GM12865 (cell line): Measurements from ENCODE around the gene OTOP3.

Source experiments
- DNase-seq: peaks from one replicate; pipeline ENCODE4 v3.0.0; 2010; ENCODE audit warnings: low read depth
- H3K4me3 ChIP-seq: 2 replicates; pipeline ENCODE4 v1.5.1; 2011; ENCODE audit warnings: mild to moderate bottlenecking, low read depth, low read length, control low read depth
- TF ChIP-seq, protein P1 (sequence below): IDR thresholded peaks from 2 replicates; pipeline ENCODE4 v1.5.1; 2011; ENCODE audit warnings: low read length, control low read depth, low read depth, inconsistent platforms; ENCODE audit not compliant: insufficient read depth; ENCODE audit errors: missing control alignments

OTOP3 gene, protein sequence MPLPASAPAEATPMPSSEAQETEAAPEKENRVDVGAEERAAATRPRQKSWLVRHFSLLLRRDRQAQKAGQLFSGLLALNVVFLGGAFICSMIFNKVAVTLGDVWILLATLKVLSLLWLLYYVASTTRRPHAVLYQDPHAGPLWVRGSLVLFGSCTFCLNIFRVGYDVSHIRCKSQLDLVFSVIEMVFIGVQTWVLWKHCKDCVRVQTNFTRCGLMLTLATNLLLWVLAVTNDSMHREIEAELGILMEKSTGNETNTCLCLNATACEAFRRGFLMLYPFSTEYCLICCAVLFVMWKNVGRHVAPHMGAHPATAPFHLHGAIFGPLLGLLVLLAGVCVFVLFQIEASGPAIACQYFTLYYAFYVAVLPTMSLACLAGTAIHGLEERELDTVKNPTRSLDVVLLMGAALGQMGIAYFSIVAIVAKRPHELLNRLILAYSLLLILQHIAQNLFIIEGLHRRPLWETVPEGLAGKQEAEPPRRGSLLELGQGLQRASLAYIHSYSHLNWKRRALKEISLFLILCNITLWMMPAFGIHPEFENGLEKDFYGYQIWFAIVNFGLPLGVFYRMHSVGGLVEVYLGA

DNA sequence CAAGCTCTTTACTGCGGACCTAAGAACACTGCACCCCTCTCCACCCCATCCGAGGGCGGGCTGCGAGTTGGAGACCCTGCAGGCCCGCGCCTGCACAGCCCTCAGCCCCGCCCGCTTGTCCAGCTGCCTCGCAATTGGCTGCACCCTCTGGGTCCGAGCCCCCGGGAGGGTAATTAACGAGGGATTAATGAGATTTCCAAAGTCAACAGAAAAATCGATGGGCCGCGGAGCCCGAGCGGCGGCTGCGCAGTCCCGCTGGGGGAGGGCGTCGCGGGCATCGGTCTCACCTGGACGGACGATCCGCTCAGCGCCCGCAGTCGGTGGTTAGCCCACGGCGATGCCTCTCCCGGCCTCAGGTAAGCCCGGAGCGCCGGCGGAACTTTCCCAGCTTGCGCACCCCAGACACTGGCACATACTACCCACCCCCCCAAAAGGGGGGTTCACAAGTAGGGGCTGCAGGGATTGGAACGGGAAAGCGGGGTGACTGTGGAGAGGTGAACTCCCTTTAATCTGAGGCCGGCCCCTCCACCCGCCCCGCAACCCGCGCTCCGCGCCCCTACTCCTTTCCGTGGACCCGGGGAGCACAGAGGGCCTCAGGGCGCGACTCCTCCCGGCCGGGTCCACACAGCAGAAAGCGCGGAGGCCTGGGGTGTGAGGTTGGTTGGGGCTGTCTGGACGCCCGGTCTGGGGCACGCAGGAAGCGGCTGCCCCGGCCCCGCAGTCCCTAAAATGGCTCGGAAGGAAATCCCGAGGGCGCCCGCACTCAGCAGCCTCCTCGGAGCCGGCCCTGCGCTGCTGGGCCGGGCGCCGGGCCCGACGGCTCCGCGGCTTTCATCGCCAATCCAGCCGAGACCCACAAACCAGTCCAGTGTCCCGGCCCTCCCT is at the start of gene OTOP3:
Gene OTOP3 (plus strand): TSS at position 314 of the 885 bp plus-strand sequence. CDS start 24 bp downstream, at position 338.
- H3K4me3 ChIP-seq = no peak within 1 kb of the TSS
- TF ChIP-seq, protein P1, sequence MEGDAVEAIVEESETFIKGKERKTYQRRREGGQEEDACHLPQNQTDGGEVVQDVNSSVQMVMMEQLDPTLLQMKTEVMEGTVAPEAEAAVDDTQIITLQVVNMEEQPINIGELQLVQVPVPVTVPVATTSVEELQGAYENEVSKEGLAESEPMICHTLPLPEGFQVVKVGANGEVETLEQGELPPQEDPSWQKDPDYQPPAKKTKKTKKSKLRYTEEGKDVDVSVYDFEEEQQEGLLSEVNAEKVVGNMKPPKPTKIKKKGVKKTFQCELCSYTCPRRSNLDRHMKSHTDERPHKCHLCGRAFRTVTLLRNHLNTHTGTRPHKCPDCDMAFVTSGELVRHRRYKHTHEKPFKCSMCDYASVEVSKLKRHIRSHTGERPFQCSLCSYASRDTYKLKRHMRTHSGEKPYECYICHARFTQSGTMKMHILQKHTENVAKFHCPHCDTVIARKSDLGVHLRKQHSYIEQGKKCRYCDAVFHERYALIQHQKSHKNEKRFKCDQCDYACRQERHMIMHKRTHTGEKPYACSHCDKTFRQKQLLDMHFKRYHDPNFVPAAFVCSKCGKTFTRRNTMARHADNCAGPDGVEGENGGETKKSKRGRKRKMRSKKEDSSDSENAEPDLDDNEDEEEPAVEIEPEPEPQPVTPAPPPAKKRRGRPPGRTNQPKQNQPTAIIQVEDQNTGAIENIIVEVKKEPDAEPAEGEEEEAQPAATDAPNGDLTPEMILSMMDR = no peak
- DNase-seq = no peak

DNA sequence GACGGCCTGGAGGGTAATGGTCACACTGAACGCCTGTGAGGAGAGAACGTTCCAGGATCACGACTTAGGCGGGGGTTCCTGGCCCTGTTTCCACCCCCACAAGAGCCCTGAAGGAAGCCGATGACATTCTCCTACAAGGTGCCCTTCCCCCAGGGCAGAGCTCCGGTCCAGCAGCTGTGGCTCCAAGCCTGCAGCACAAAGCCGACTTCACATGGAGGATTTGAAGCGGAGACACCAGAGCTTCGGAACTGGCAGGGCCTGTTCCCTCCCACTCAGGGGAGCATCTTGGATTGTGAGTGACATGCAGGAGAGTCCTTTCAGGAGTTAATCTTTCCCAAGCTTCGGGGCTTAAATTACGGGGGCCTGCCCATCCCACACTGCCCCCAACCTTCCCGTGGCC is 47.2 kb upstream of the OTOP3 start:
- TF ChIP-seq, protein P1 = no peak
- no peak for DNase-seq
- H3K4me3 ChIP-seq = no peak overlapping the region

DNA sequence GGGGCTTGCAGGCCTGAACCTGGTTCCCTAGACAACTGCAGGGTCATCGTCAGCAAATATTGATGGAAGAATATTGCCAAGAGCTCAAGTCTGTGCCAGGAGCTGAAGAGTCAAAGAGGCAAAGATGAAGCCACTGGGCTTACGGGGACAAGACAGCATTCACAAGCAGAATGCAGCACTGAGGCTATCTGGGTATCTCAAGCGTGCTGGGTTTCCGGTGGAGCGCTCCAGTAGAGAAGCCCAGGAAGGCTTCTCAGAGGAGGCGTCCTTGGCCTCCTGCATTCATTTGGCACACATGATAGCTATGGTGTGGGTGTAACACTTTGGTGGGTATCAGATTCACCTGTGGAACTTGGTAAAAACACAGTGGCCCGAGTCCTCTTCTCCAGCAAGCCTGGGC is 45.1 kb upstream of the OTOP3 start:
- H3K4me3 ChIP-seq = no peak overlapping the region
- no peak for DNase-seq
- TF ChIP-seq, protein P1 = no peak

DNA sequence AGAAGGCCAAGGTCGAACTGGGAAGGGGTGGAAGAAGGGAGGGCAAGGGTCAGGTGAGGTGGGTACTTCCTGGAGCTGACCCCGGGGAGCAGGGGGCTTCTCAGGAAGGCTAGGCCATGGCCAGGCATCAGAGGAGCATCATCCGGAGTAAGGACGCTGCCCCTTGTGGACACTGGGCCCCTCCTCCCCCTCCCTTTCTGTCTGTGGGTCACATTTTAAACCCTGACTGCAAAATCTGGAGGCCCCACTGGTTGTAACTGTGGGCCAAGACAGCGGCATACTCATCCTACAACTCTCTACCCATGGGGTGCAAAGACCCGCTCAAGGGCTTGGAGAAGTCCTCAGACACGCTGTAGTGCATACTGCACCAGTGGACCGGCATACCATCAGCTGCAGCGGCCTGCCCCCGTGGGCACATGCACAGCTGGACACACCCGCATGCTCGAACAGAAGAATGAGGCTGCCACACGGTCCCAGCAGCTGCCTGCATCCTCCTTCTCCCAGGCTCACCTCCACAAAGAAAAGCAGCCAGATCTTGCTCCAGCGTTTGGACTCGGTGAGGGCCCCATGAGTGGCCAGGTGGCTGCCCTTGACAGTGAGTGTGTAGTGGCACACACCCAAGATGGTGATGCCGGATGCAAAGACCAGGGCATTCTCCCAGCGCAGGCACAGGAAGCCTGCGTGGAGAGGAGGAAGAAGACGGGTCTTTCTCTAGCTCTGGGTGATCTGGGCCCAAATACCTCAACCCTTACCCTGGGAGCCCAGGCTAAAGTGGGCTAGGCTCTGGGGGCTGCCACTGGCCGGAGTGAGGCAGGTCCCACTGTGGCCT is 43.5 kb upstream of the OTOP3 start:
- no peak for DNase-seq
- no peak overlapping the region for H3K4me3 ChIP-seq
- TF ChIP-seq, protein P1 = no peak

DNA sequence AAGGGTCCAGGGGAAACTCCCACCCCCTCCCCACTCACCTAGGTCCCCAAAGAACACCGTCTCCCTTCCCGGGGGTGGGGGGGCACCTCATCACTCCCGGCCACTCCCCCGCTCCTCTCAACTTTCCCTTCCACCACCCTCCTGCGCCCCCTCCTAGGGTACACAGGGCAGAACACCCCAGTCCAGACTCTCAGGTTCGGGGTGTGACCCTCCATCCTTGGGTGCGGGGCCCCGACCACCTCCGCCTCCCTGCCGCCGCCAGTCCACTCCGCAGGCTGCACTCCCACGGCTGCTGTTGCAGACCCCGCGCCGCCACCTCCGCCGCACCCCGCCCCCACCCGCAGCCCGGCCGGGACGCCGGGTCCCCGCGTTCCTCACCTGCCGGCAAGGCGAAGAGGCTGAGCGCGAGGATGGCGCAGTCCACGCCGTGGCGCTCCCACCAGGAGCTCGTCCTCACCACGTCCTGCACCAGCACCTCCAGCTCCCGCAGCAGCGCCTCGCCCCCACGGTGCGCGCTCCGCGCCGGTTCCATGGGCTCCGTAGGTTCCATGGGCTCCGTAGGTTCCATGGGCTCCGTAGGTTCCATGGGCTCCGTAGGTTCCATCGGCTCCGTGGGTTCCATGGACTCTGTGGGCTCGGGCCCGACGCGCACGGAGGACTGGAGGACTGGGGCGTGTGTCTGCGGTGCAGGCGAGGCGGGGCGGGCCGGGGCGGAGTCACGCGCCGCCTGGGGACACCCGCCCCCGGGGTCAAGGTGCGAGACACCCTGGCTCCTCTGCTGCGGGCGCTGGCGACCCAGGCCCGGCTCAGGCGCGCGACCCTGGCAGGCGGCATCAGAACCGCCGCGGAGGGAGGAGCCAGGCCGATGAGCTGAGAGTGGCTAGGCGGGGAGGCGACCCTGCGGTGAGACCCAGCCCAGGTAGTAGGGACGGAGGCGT is 42.5 kb upstream of the OTOP3 start, which contains the start of gene FADS6:
Gene FADS6 (minus strand): TSS at position 660 of the 938 bp plus-strand sequence. CDS start 38 bp downstream, at position 622.
- TF ChIP-seq, protein P1 = no peak
- no peak within 1 kb of the TSS for H3K4me3 ChIP-seq
- DNase-seq = no peak
